Fibroblast of lung (primary cell): Measurements from ENCODE around the gene RNF39. TPM values are rescaled to one million over a fixed set of nuclear protein-coding genes. Genes with fewer than 3 reads are reported as not detected.
"Not testable (repeated sequence)": the region's sequence is repeated elsewhere in the genome, so short reads cannot be mapped to it uniquely, and the experiment has no call there.

Experiments
- DNase-seq, 2 donors: peaks; one replicate each; pipeline versions ENCODE4 v3.0.0 to v3.0.0-alpha.2; 2010; ENCODE audit warnings: low read depth in 2 of 2
- H2AFZ ChIP-seq: 2 replicates; pipeline ENCODE4 v1.5.1; 2012; ENCODE audit warnings: low read length, control low read depth, inconsistent platforms
- H3K27ac ChIP-seq: 2 replicates; pipeline ENCODE4 v1.5.1; 2011; ENCODE audit warnings: low read length, control low read depth; ENCODE audit not compliant: insufficient read depth
- H3K27me3 ChIP-seq: 2 replicates; pipeline ENCODE4 v1.5.1; 2011; ENCODE audit warnings: mild to moderate bottlenecking, low read length; ENCODE audit not compliant: control insufficient read depth, insufficient read depth
- H3K36me3 ChIP-seq: 2 replicates; pipeline ENCODE4 v1.5.1; 2011; ENCODE audit warnings: low read length; ENCODE audit not compliant: control insufficient read depth, insufficient read depth
- H3K4me1 ChIP-seq: 2 replicates; pipeline ENCODE4 v1.5.1; 2011; ENCODE audit warnings: low read length; ENCODE audit not compliant: control insufficient read depth, insufficient read depth; ENCODE audit errors: extremely low read depth
- H3K4me2 ChIP-seq: 2 replicates; pipeline ENCODE4 v1.5.1; 2011; ENCODE audit warnings: low read length, control low read depth; ENCODE audit not compliant: insufficient read depth; ENCODE audit errors: extremely low read depth
- H3K4me3 ChIP-seq, 4 experiments: fragments of 200-600 bp in 1 of 4; sonication (generic) in 1 of 4; replicated peaks in 1 of 4; 2 replicates each; pipeline ENCODE4 v1.5.1; 2011 to 2016; ENCODE audit warnings: low read length in 4 of 4, low read depth in 3 of 4, mild to moderate bottlenecking in 3 of 4, control low read depth in 2 of 4, inconsistent platforms in 1 of 4, mixed read lengths in 1 of 4; ENCODE audit not compliant: insufficient read depth in 1 of 4; ENCODE audit errors: control extremely low read depth in 1 of 4
- H3K79me2 ChIP-seq: 2 replicates; pipeline ENCODE4 v1.5.1; 2012; ENCODE audit warnings: mild to moderate bottlenecking, low read length, inconsistent platforms; ENCODE audit not compliant: control insufficient read depth, insufficient read depth
- H3K9ac ChIP-seq: 2 replicates; pipeline ENCODE4 v1.5.1; 2011; ENCODE audit warnings: mild to moderate bottlenecking, low read length, control low read depth; ENCODE audit not compliant: insufficient read depth
- H3K9me3 ChIP-seq: 2 replicates; pipeline ENCODE4 v1.5.1; 2012; ENCODE audit warnings: low read depth, low read length; ENCODE audit not compliant: control insufficient read depth, insufficient read depth
- H4K20me1 ChIP-seq: 2 replicates; pipeline ENCODE4 v1.5.1; 2011; ENCODE audit warnings: low read length; ENCODE audit not compliant: control insufficient read depth, insufficient read depth; ENCODE audit errors: extremely low read depth
- EZH2 ChIP-seq: IDR thresholded peaks from 2 replicates; pipeline ENCODE4 v1.5.1; 2012; ENCODE audit warnings: low read length, control low read depth, mild to moderate bottlenecking; ENCODE audit errors: missing control alignments
- polyA plus RNA-seq, 2 donors: library from polyadenylated mRNA; depleted of rRNA in 1 of 2; stranded (reverse) in 1 of 2; unstranded in 1 of 2; fragments of >200 nt; gene quantifications; 2 replicates each; pipeline ENCODE4 v1.2.1, GENCODE V29; 2011 to 2012; ENCODE audit warnings: missing spikeins in 1 of 2
- total RNA-seq: library from RNA; depleted of rRNA; stranded (reverse); fragments of >200 nt; gene quantifications from 2 replicates; pipeline ENCODE4 v1.2.1, GENCODE V29; 2014
- TF ChIP-seq, protein P1 (sequence below), 2 donors: IDR thresholded peaks in 1 of 2; conservative IDR thresholded peaks in 1 of 2; 1 replicate in 1 of 2; 2 replicates in 1 of 2; pipeline ENCODE4 v1.5.1; 2011 to 2012; ENCODE audit warnings: low read length in 2 of 2, control low read depth in 1 of 2, inconsistent platforms in 1 of 2, low read depth in 1 of 2, mild to moderate bottlenecking in 1 of 2

Gene RNF39
- total and polyA plus RNA-seq, 2 donors (not counting 1 experiment from before 2014, with no cell fraction given) = not detected

DNA sequence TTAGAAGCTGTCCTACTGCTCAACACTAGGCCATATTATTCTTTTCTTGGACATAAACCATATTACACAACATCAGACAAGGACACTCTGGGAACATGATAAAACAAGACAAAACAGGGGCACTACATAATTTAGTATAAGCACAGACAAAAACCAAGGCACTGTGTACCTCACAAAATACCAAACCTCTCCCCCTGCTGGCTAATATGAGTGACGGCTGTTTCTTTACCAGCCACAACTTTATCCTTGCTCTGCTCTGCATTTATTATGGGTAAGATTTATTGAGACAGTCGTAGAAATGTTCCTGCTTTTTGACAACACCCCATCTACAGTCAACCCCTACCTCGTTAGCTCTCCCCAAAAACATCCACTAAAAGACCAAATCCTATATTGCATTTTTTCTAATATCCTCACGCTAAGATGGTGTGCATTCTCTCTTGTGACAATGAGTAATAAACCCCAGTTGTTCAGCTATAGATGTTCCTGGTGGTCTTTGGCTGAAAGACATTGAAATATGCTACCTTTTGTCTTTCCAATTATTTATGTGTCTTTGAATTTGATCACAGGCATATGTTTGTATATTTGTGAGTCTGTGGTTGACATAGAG, 38.3 kb downstream of the RNF39 start:
- TF ChIP-seq, protein P1, sequence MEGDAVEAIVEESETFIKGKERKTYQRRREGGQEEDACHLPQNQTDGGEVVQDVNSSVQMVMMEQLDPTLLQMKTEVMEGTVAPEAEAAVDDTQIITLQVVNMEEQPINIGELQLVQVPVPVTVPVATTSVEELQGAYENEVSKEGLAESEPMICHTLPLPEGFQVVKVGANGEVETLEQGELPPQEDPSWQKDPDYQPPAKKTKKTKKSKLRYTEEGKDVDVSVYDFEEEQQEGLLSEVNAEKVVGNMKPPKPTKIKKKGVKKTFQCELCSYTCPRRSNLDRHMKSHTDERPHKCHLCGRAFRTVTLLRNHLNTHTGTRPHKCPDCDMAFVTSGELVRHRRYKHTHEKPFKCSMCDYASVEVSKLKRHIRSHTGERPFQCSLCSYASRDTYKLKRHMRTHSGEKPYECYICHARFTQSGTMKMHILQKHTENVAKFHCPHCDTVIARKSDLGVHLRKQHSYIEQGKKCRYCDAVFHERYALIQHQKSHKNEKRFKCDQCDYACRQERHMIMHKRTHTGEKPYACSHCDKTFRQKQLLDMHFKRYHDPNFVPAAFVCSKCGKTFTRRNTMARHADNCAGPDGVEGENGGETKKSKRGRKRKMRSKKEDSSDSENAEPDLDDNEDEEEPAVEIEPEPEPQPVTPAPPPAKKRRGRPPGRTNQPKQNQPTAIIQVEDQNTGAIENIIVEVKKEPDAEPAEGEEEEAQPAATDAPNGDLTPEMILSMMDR (conservative IDR thresholded peaks at IDR 0.05 in 1 of 2, IDR thresholded peaks at IDR 0.05 in 1 of 2; ENCODE audit: low read depth in 1 of 2, low read length in 2 of 2) = peak; percentile 45 to 70
- no peak for TF ChIP-seq EZH2
- H3K9me3 ChIP-seq = no peaks in the 10 kb centered on the region
- H3K27ac ChIP-seq = no peak overlapping the region
- no peak overlapping the region for H3K4me2 ChIP-seq
- no peaks in the 10 kb centered on the region for H3K79me2 ChIP-seq
- H4K20me1 ChIP-seq = no peaks in the 10 kb centered on the region
- H3K4me1 ChIP-seq = no peaks in the 10 kb centered on the region
- no peak overlapping the region for H3K4me3 ChIP-seq
- no peak overlapping the region for H2AFZ ChIP-seq
- no peaks in the 10 kb centered on the region for H3K36me3 ChIP-seq
- no peaks in the 10 kb centered on the region for H3K27me3 ChIP-seq
- H3K9ac ChIP-seq = no peak overlapping the region
- peak; percentile 5 to 56 for DNase-seq

DNA sequence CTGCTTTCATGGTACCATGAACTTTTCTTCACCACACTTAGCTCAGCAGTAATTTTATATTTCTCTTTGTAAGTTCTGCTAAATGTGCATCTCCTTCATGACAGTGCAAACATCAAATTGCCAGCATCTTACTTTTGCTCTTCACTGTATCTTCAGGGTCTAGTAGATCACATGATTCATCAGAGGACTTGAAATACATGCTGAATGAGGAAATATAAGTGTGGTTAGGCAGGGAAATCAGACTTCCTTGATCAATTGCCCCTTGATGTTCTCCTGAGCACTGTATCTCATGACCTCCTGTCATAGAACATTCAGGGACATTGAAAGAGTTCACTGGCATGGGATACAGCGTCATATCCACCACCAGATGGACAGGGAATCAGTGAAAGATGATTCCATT, 39.8 kb downstream of the RNF39 start:
- Histone ChIP-seq H3K79me2 (no peaks in the 10 kb centered on the region), H3K9ac (no peak overlapping the region), H4K20me1 (no peaks in the 10 kb centered on the region), H3K4me3 (no peak overlapping the region), H3K36me3 (no peaks in the 10 kb centered on the region), H3K27me3 (no peaks in the 10 kb centered on the region), H2AFZ (no peak overlapping the region), H3K4me1 (no peaks in the 10 kb centered on the region), H3K9me3 (no peaks in the 10 kb centered on the region), H3K27ac (no peak overlapping the region), H3K4me2 (no peak overlapping the region)
- DNase-seq = no peak
- TF ChIP-seq, protein P1 (conservative IDR thresholded peaks at IDR 0.05 in 1 of 2, IDR thresholded peaks at IDR 0.05 in 1 of 2; ENCODE audit: low read depth in 1 of 2, low read length in 2 of 2) = no peak
- no peak for TF ChIP-seq EZH2

DNA sequence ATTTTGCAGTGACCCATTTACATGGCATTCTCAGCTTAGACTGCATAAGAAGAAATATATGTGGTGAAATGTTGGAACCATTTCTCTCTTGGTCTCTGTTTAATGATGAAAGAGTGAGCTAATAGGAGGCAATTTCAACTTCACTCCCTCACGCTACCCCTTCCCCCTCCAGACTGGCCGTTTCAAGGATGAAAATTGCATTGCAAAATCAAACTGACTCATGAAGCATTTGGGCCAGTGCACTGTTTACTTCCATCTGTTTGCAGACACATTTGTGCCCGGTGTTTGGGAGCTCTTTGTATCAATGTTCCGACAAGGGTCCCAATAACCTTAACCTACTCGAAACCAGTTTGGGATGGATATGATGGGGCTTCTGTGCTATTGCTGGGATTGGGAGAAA, 42.1 kb downstream of the RNF39 start:
- not testable (repeated sequence) for H3K4me3 ChIP-seq, H2AFZ ChIP-seq, H3K4me2 ChIP-seq, H3K4me1 ChIP-seq, H3K27me3 ChIP-seq, H3K9me3 ChIP-seq, H3K27ac ChIP-seq, H4K20me1 ChIP-seq, H3K9ac ChIP-seq, H3K36me3 ChIP-seq, H3K79me2 ChIP-seq
- DNase-seq = peak in 1 of 2 donors; percentile 96
